DND-41 (cell line): ENCODE results near the gene DOK6.

ENCODE experiments used
- ATAC-seq: fragments of 200-7000 bp; cut with Tn5 transposase; 3 replicates; pipeline ENCODE4 v1.9.1; 2021; ENCODE audit warnings: low read depth; ENCODE audit not compliant: insufficient read depth
- DNase-seq: peaks from one replicate; pipeline ENCODE4 v3.0.0-alpha.2; 2020
- H2AFZ ChIP-seq: 2 replicates; pipeline ENCODE4 v1.6.0; 2012; ENCODE audit warnings: low read depth, low read length
- H3K27ac ChIP-seq: 2 replicates; pipeline ENCODE4 v1.5.1; 2012; ENCODE audit warnings: low read length, inconsistent platforms
- H3K27me3 ChIP-seq: fragments of 200-600 bp; sonication (generic); 2 replicates; pipeline ENCODE4 v1.6.0; 2012; ENCODE audit warnings: low read length, mild to moderate bottlenecking, inconsistent platforms; ENCODE audit not compliant: insufficient read depth, poor library complexity
- H3K36me3 ChIP-seq: 2 replicates; pipeline ENCODE4 v1.5.1; 2012; ENCODE audit warnings: low read length, inconsistent platforms; ENCODE audit not compliant: insufficient read depth
- H3K4me1 ChIP-seq: 2 replicates; pipeline ENCODE4 v1.5.1; 2012; ENCODE audit warnings: mild to moderate bottlenecking, low read length; ENCODE audit not compliant: insufficient read depth
- H3K4me2 ChIP-seq: 2 replicates; pipeline ENCODE4 v1.6.0; 2012; ENCODE audit warnings: mild to moderate bottlenecking, moderate library complexity, low read length, inconsistent platforms; ENCODE audit not compliant: insufficient read depth
- H3K4me3 ChIP-seq, 2 experiments: fragments of 200-600 bp in 1 of 2; shearing (Covaris generic) in 1 of 2; 2 replicates each; pipeline ENCODE4 v1.5.1; 2012 to 2016; ENCODE audit warnings: inconsistent platforms in 2 of 2, low read length in 2 of 2, mild to moderate bottlenecking in 2 of 2, low read depth in 1 of 2, moderate library complexity in 1 of 2
- H3K79me2 ChIP-seq: 2 replicates; pipeline ENCODE4 v1.6.0; 2012; ENCODE audit warnings: low read length, inconsistent platforms; ENCODE audit not compliant: insufficient read depth
- H3K9ac ChIP-seq: 2 replicates; pipeline ENCODE4 v1.6.0; 2012; ENCODE audit warnings: low read depth, mild to moderate bottlenecking, inconsistent platforms, low read length, moderate library complexity
- H3K9me3 ChIP-seq: 2 replicates; pipeline ENCODE4 v1.5.1; 2012; ENCODE audit warnings: low read length, moderate library complexity, mild to moderate bottlenecking, inconsistent platforms; ENCODE audit not compliant: insufficient read depth, severe bottlenecking
- H4K20me1 ChIP-seq: 2 replicates; pipeline ENCODE4 v1.6.0; 2012; ENCODE audit warnings: low read length; ENCODE audit not compliant: insufficient read depth
- EZH2 ChIP-seq: IDR thresholded peaks from 3 replicates; pipeline ENCODE4 v1.6.1; 2012; ENCODE audit warnings: borderline replicate concordance, low read depth, mild to moderate bottlenecking, moderate library complexity, low read length, inconsistent platforms; ENCODE audit not compliant: severe bottlenecking
- TF ChIP-seq, protein P1 (sequence below): IDR thresholded peaks from 2 replicates; pipeline ENCODE4 v1.5.1; 2012; ENCODE audit warnings: borderline replicate concordance, low read length, moderate library complexity, mild to moderate bottlenecking; ENCODE audit not compliant: poor library complexity, severe bottlenecking; ENCODE audit errors: extremely low read depth

The DOK6 gene

DNA sequence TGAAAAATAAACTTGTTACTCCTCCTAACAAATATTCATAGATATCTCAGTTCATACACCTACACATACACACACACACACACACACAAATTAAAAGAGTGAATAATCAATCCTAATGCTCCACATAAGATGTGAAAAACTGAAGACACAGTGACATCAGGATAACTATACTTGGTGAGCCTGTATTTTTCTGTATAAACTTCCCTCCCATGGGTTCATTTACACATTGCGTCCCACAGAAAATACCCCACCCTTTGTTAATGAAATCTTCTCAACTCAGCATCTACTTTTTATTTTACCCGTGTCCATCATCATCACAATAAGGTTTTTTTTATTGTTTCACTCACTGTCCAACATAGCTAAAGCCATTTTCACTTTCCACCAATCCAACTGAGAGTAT is 486.6 kb downstream of the DOK6 start:
- Histone ChIP-seq H3K9me3 (no peaks in the 10 kb centered on the region), H3K4me1 (no peaks in the 10 kb centered on the region), H3K9ac (no peak overlapping the region), H2AFZ (no peak overlapping the region), H3K27ac (no peak overlapping the region), H4K20me1 (no peaks in the 10 kb centered on the region), H3K27me3 (no peaks in the 10 kb centered on the region), H3K4me3 (no peak overlapping the region), H3K79me2 (no peaks in the 10 kb centered on the region), H3K4me2 (no peak overlapping the region), H3K36me3 (no peaks in the 10 kb centered on the region)
- TF ChIP-seq EZH2: no peak
- TF ChIP-seq, protein P1, sequence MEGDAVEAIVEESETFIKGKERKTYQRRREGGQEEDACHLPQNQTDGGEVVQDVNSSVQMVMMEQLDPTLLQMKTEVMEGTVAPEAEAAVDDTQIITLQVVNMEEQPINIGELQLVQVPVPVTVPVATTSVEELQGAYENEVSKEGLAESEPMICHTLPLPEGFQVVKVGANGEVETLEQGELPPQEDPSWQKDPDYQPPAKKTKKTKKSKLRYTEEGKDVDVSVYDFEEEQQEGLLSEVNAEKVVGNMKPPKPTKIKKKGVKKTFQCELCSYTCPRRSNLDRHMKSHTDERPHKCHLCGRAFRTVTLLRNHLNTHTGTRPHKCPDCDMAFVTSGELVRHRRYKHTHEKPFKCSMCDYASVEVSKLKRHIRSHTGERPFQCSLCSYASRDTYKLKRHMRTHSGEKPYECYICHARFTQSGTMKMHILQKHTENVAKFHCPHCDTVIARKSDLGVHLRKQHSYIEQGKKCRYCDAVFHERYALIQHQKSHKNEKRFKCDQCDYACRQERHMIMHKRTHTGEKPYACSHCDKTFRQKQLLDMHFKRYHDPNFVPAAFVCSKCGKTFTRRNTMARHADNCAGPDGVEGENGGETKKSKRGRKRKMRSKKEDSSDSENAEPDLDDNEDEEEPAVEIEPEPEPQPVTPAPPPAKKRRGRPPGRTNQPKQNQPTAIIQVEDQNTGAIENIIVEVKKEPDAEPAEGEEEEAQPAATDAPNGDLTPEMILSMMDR: no peak
- ATAC-seq: no peak
- no peak for DNase-seq

DNA sequence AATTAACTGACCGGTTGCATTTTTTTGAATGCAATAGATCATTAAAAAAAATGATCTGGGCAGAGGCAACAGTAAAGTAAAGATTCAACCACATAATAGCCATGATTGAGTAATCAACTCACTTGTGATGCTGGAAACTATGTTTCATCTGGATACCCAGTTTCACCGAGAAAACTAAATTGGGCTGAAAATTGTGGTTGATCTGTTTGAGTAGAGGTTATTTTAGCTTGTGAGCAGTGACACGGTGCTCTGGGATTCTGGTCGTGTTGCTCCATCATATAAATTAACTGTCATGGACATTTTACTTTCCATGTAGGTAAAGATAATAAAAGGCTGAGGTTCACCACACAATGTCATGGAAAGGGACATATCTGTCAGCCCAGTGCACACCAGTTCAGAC is 488.3 kb downstream of the DOK6 start:
- no peak for ATAC-seq
- Histone ChIP-seq H3K27ac (no peak overlapping the region), H4K20me1 (no peaks in the 10 kb centered on the region), H3K9me3 (no peaks in the 10 kb centered on the region), H3K79me2 (no peaks in the 10 kb centered on the region), H3K27me3 (no peaks in the 10 kb centered on the region), H3K36me3 (no peaks in the 10 kb centered on the region), H3K9ac (no peak overlapping the region), H3K4me2 (no peak overlapping the region), H3K4me3 (no peak overlapping the region), H3K4me1 (no peaks in the 10 kb centered on the region), H2AFZ (no peak overlapping the region)
- DNase-seq: no peak
- no peak for TF ChIP-seq EZH2

DNA sequence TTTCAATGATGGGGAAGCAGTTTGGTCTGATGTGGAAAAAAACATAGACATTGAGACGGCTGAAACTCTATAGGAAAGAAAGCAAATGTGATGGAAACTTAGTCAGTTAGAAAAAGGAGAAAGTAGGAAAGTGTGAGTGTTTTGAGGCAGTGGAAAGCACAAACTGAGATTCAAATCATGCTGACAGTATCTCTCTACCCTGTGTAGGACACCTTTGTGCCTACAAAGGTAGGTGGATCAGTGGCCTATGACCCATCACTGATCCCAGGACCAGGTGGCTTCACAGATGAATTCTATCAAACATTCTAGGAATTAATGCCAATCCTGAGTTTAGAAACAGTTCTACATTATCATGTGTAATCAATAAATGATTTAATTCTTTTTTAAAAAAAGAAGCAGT is 489.9 kb downstream of the DOK6 start:
- ATAC-seq (no peak), DNase-seq (no peak)
- H3K4me3 ChIP-seq: no peak overlapping the region
- H3K9ac ChIP-seq: no peak overlapping the region
- no peaks in the 10 kb centered on the region for H3K9me3 ChIP-seq
- H3K36me3 ChIP-seq: no peaks in the 10 kb centered on the region
- H2AFZ ChIP-seq: no peak overlapping the region
- no peak overlapping the region for H3K4me2 ChIP-seq
- H4K20me1 ChIP-seq: no peaks in the 10 kb centered on the region
- H3K79me2 ChIP-seq: no peaks in the 10 kb centered on the region
- H3K27me3 ChIP-seq: no peaks in the 10 kb centered on the region
- no peak overlapping the region for H3K27ac ChIP-seq
- TF ChIP-seq, protein P1: no peak
- no peak for TF ChIP-seq EZH2
- H3K4me1 ChIP-seq: no peaks in the 10 kb centered on the region

DNA sequence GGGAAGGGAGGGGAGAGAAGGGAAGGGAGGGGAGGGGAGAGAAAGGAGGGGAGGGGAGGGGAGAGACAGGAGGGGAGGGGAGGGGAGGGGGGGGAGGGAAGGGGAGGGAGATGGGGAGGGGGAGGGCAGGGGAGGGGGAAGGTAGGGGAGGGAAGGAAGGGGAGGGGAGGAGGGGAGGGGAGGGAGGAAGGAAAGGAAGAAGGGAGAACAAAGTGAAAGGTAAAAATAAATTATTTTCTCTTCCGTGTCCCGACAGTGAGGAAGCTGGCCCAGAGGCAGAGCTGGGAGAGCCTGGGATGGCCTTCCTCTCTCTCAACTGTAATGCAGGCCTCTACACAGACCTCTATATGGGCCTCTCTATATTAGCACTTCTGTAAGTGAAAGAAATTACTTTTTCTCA is 493.8 kb downstream of the DOK6 start:
- no peaks in the 10 kb centered on the region for H3K79me2 ChIP-seq
- H3K4me3 ChIP-seq: no peak overlapping the region
- no peaks in the 10 kb centered on the region for H3K36me3 ChIP-seq
- no peak overlapping the region for H3K4me2 ChIP-seq
- H3K9me3 ChIP-seq: no peaks in the 10 kb centered on the region
- H2AFZ ChIP-seq: no peak overlapping the region
- no peaks in the 10 kb centered on the region for H4K20me1 ChIP-seq
- DNase-seq (no peak), ATAC-seq (no peak)
- H3K4me1 ChIP-seq: peaks cover 17% of the 10 kb centered on the region
- H3K27ac ChIP-seq: no peak overlapping the region
- H3K9ac ChIP-seq: no peak overlapping the region
- no peaks in the 10 kb centered on the region for H3K27me3 ChIP-seq
- TF ChIP-seq EZH2: no peak
- TF ChIP-seq, protein P1: no peak
